WTC11 (cell line): ENCODE results near the gene MARCKS. TPM values are rescaled to one million over a fixed set of nuclear protein-coding genes. Genes with fewer than 3 reads are reported as not detected.

Experiments
- ATAC-seq: fragments of 200-7000 bp; cut with Tn5 transposase; 2 replicates; pipeline ENCODE4 v1.10.0; 2021; ENCODE audit warnings: mild to moderate bottlenecking, moderate library complexity
- CTCF ChIA-PET: fragments of 300-600 bp; sonication (Branson Sonifier 250); formaldehyde crosslinking; loops from one replicate; lab custom pipeline; 2021; ENCODE audit warnings: antibody characterized with exemption; lab: Charles Lee
- POLR2A ChIA-PET: fragments of 350-600 bp; sonication (Branson Sonifier 250); formaldehyde crosslinking; loops from one replicate; lab custom pipeline; 2021; ENCODE audit warnings: antibody characterized with exemption; lab: Charles Lee
- DNase-seq: peaks from one replicate; pipeline ENCODE4 v3.0.0; 2021; ENCODE audit warnings: low spot score
- H3K27ac Mint-ChIP-seq: 2 replicates; pipeline ENCODE4 v1.8.0; 2021; ENCODE audit warnings: mixed read lengths
- H3K27me3 Mint-ChIP-seq: 2 replicates; pipeline ENCODE4 v1.8.0; 2021; ENCODE audit warnings: low read depth, mild to moderate bottlenecking, moderate library complexity, mixed read lengths
- H3K36me3 Mint-ChIP-seq: 2 replicates; pipeline ENCODE4 v1.8.0; 2021; ENCODE audit warnings: mixed read lengths
- H3K4me1 Mint-ChIP-seq: 2 replicates; pipeline ENCODE4 v1.8.0; 2022; ENCODE audit warnings: mixed read lengths
- H3K4me3 Mint-ChIP-seq: 2 replicates; pipeline ENCODE4 v1.8.0; 2021; ENCODE audit warnings: mild to moderate bottlenecking, moderate library complexity, mixed read lengths
- H3K9me3 Mint-ChIP-seq: 2 replicates; pipeline ENCODE4 v1.8.0; 2021; ENCODE audit warnings: mixed read lengths
- EMX1 ChIP-seq: fragments of 250-450 bp; sonication (Bioruptor Pico); IDR thresholded peaks from 2 replicates; pipeline ENCODE4 v1.8.0; 2021; ENCODE audit warnings: mild to moderate bottlenecking
- ESRRA ChIP-seq: sonication (generic); formaldehyde crosslinking; IDR thresholded peaks from 2 replicates; pipeline ENCODE4 v1.8.1; 2022; ENCODE audit warnings: mild to moderate bottlenecking, missing genetic modification reagents, borderline replicate concordance
- HMGA2 ChIP-seq: fragments of 250-450 bp; sonication (Bioruptor Pico); IDR thresholded peaks from 2 replicates; pipeline ENCODE4 v1.4.0; 2021; ENCODE audit warnings: mild to moderate bottlenecking, moderate library complexity
- KAT7 ChIP-seq: sonication (generic); formaldehyde crosslinking; IDR thresholded peaks from 2 replicates; pipeline ENCODE4 v1.8.1; 2023; ENCODE audit warnings: missing genetic modification reagents, mild to moderate bottlenecking, borderline replicate concordance
- NFYB ChIP-seq: sonication (generic); formaldehyde crosslinking; conservative IDR thresholded peaks from 2 replicates; pipeline ENCODE4 v1.8.0; 2022; ENCODE audit warnings: low read depth, missing genetic modification reagents
- OVOL2 ChIP-seq: fragments of 250-450 bp; sonication (Bioruptor Pico); IDR thresholded peaks from 2 replicates; pipeline ENCODE4 v1.9.0; 2021; ENCODE audit warnings: mild to moderate bottlenecking, borderline replicate concordance
- PRRX2 ChIP-seq: fragments of 250-450 bp; sonication (Bioruptor Pico); IDR thresholded peaks from 2 replicates; pipeline ENCODE4 v1.8.0; 2021; ENCODE audit warnings: mild to moderate bottlenecking
- RELA ChIP-seq: sonication (generic); formaldehyde crosslinking; IDR thresholded peaks from 2 replicates; pipeline ENCODE4 v1.8.1; 2022; ENCODE audit warnings: missing genetic modification reagents, mild to moderate bottlenecking, borderline replicate concordance
- SOX15 ChIP-seq: fragments of 250-450 bp; sonication (Bioruptor Pico); IDR thresholded peaks from 2 replicates; pipeline ENCODE4 v1.9.0; 2021; ENCODE audit warnings: mild to moderate bottlenecking
- SP1 ChIP-seq: sonication (generic); formaldehyde crosslinking; conservative IDR thresholded peaks from 2 replicates; pipeline ENCODE4 v1.8.1; 2022; ENCODE audit warnings: missing genetic modification reagents
- TEAD1 ChIP-seq: sonication (generic); formaldehyde crosslinking; IDR thresholded peaks from 2 replicates; pipeline ENCODE4 v1.8.0; 2022; ENCODE audit warnings: mild to moderate bottlenecking, missing genetic modification reagents
- TP53 ChIP-seq: sonication (generic); formaldehyde crosslinking; IDR thresholded peaks from 2 replicates; pipeline ENCODE4 v1.8.1; 2023; ENCODE audit warnings: mild to moderate bottlenecking, missing genetic modification reagents
- ZNF232 ChIP-seq: sonication (generic); formaldehyde crosslinking; IDR thresholded peaks from 2 replicates; pipeline ENCODE4 v1.8.0; 2022; ENCODE audit warnings: mild to moderate bottlenecking, missing genetic modification reagents
- ZNF423 ChIP-seq: fragments of 250-450 bp; sonication (Bioruptor Pico); IDR thresholded peaks from 2 replicates; pipeline ENCODE4 v2.1.2; 2022; ENCODE audit warnings: mild to moderate bottlenecking, moderate library complexity
- total RNA-seq: library from RNA; stranded (reverse); gene quantifications from 3 replicates; pipeline ENCODE4 v1.2.3, GENCODE V29; 2021
- TF ChIP-seq, protein P1 (sequence below): sonication (generic); formaldehyde crosslinking; conservative IDR thresholded peaks from 2 replicates; pipeline ENCODE4 v1.8.1; 2022; ENCODE audit warnings: mild to moderate bottlenecking, missing genetic modification reagents
- TF ChIP-seq, protein P2 (sequence below): sonication (generic); formaldehyde crosslinking; IDR thresholded peaks from 2 replicates; pipeline ENCODE4 v1.8.0; 2022; ENCODE audit warnings: mild to moderate bottlenecking, missing genetic modification reagents
- TF ChIP-seq, protein P3 (sequence below): fragments of 250-450 bp; sonication (Bioruptor Pico); IDR thresholded peaks from 2 replicates; pipeline ENCODE4 v2.1.2; 2022; ENCODE audit warnings: mild to moderate bottlenecking, moderate library complexity
- TF ChIP-seq, protein P4 (sequence below): sonication (generic); formaldehyde crosslinking; IDR thresholded peaks from 2 replicates; pipeline ENCODE4 v1.8.0; 2023; ENCODE audit warnings: missing genetic modification reagents
- TF ChIP-seq, protein P5 (sequence below): sonication (generic); formaldehyde crosslinking; IDR thresholded peaks from 2 replicates; pipeline ENCODE4 v1.8.0; 2022; ENCODE audit warnings: mild to moderate bottlenecking, missing genetic modification reagents
- TF ChIP-seq, protein P6 (sequence below): sonication (generic); formaldehyde crosslinking; IDR thresholded peaks from 2 replicates; pipeline ENCODE4 v1.8.1; 2023; ENCODE audit warnings: mild to moderate bottlenecking, missing genetic modification reagents, borderline replicate concordance

MARCKS gene
- total RNA-seq, 1 experiment from 2014 or later = 95.1 TPM

DNA sequence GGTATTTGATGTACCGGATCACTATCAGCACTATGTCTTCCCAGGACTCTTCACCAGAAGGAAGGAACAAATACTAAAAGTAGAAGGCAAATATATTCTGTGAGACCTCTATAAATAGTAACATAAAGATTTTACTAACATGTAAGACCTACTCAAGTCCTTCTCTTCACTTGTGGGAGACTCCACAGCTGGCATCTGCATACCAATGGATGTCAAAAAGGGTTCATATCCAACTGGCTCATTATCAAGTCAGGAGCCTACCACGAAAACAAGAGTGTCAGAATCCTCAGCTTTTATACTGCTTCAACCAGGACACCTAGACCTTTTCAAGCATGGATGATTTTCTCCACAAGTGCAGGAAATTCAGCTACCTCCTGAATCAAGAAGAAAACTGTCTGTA is 20.0 kb upstream of the MARCKS start:
- no peaks in the 10 kb centered on the region for H3K36me3 Mint-ChIP-seq
- ChIA-PET POLR2A (interaction anchor here (0.6 kb wide), 1 partner anchor 17 kb away, joined by 3 read pairs; no protein-coding TSS in a partner anchor), CTCF (interaction anchor here (1.3 kb wide), 1 partner anchor 22 kb away, joined by 7 read pairs; no protein-coding TSS in a partner anchor)
- H3K27me3 Mint-ChIP-seq = no peaks in the 10 kb centered on the region
- no peak overlapping the region for H3K27ac Mint-ChIP-seq
- TF ChIP-seq OVOL2 (CRISPR knock-in tag) (no peak), TP53 (CRISPR knock-in tag) (no peak), EMX1 (CRISPR knock-in tag) (no peak), HMGA2 (no peak), ZNF232 (CRISPR knock-in tag) (no peak), TEAD1 (CRISPR knock-in tag) (no peak), SOX15 (CRISPR knock-in tag) (no peak)
- TF ChIP-seq, protein P1, sequence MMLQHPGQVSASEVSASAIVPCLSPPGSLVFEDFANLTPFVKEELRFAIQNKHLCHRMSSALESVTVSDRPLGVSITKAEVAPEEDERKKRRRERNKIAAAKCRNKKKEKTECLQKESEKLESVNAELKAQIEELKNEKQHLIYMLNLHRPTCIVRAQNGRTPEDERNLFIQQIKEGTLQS (CRISPR knock-in tag) = no peak
- no peaks in the 10 kb centered on the region for H3K4me1 Mint-ChIP-seq
- H3K4me3 Mint-ChIP-seq = no peak overlapping the region
- ATAC-seq = no peak
- no peaks in the 10 kb centered on the region for H3K9me3 Mint-ChIP-seq
- DNase-seq = no peak

DNA sequence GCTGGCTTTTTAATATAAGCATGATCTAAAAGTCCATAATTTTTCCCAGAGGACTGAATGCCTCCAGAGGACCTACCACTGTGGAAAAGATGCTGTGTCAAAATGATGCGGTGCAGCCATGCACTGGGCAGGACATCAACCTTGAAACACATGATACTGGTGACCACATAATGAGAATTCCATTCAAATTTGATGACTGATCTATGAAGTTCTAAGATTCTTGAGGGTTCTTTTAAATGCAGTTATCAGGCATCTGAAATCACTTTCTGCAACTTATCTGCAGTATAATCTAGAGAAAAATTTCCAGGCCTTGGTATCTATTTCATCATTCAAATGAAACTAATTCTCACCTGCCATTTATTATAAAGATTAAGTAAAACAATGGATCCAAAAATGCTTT is 15.0 kb upstream of the MARCKS start:
- DNase-seq = no peak
- no peaks in the 10 kb centered on the region for H3K9me3 Mint-ChIP-seq
- no peaks in the 10 kb centered on the region for H3K4me1 Mint-ChIP-seq
- CTCF ChIA-PET = no interaction called here
- no peaks in the 10 kb centered on the region; the same call in 1 of the 2 replicates for H3K27me3 Mint-ChIP-seq
- no peak for ATAC-seq
- H3K27ac Mint-ChIP-seq = no peak overlapping the region
- no peaks in the 10 kb centered on the region for H3K36me3 Mint-ChIP-seq
- H3K4me3 Mint-ChIP-seq = no peak overlapping the region
- TF ChIP-seq, protein P2, sequence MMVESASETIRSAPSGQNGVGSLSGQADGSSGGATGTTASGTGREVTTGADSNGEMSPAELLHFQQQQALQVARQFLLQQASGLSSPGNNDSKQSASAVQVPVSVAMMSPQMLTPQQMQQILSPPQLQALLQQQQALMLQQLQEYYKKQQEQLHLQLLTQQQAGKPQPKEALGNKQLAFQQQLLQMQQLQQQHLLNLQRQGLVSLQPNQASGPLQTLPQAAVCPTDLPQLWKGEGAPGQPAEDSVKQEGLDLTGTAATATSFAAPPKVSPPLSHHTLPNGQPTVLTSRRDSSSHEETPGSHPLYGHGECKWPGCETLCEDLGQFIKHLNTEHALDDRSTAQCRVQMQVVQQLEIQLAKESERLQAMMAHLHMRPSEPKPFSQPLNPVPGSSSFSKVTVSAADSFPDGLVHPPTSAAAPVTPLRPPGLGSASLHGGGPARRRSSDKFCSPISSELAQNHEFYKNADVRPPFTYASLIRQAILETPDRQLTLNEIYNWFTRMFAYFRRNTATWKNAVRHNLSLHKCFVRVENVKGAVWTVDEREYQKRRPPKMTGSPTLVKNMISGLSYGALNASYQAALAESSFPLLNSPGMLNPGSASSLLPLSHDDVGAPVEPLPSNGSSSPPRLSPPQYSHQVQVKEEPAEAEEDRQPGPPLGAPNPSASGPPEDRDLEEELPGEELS (CRISPR knock-in tag) = no peak
- TF ChIP-seq NFYB (CRISPR knock-in tag) (no peak), SP1 (CRISPR knock-in tag) (no peak), RELA (no peak), KAT7 (no peak), EMX1 (CRISPR knock-in tag) (no peak), ESRRA (no peak), ZNF423 (CRISPR knock-in tag) (no peak), PRRX2 (CRISPR knock-in tag) (no peak)
- TF ChIP-seq, protein P3, sequence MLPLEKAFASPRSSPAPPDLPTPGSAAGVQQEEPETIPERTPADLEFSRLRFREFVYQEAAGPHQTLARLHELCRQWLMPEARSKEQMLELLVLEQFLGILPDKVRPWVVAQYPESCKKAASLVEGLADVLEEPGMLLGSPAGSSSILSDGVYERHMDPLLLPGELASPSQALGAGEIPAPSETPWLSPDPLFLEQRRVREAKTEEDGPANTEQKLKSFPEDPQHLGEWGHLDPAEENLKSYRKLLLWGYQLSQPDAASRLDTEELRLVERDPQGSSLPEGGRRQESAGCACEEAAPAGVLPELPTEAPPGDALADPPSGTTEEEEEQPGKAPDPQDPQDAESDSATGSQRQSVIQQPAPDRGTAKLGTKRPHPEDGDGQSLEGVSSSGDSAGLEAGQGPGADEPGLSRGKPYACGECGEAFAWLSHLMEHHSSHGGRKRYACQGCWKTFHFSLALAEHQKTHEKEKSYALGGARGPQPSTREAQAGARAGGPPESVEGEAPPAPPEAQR = no peak
- TF ChIP-seq, protein P4, sequence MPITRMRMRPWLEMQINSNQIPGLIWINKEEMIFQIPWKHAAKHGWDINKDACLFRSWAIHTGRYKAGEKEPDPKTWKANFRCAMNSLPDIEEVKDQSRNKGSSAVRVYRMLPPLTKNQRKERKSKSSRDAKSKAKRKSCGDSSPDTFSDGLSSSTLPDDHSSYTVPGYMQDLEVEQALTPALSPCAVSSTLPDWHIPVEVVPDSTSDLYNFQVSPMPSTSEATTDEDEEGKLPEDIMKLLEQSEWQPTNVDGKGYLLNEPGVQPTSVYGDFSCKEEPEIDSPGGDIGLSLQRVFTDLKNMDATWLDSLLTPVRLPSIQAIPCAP (CRISPR knock-in tag) = no peak
- TF ChIP-seq, protein P5, sequence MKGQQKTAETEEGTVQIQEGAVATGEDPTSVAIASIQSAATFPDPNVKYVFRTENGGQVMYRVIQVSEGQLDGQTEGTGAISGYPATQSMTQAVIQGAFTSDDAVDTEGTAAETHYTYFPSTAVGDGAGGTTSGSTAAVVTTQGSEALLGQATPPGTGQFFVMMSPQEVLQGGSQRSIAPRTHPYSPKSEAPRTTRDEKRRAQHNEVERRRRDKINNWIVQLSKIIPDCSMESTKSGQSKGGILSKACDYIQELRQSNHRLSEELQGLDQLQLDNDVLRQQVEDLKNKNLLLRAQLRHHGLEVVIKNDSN = no peak
- TF ChIP-seq, protein P6, sequence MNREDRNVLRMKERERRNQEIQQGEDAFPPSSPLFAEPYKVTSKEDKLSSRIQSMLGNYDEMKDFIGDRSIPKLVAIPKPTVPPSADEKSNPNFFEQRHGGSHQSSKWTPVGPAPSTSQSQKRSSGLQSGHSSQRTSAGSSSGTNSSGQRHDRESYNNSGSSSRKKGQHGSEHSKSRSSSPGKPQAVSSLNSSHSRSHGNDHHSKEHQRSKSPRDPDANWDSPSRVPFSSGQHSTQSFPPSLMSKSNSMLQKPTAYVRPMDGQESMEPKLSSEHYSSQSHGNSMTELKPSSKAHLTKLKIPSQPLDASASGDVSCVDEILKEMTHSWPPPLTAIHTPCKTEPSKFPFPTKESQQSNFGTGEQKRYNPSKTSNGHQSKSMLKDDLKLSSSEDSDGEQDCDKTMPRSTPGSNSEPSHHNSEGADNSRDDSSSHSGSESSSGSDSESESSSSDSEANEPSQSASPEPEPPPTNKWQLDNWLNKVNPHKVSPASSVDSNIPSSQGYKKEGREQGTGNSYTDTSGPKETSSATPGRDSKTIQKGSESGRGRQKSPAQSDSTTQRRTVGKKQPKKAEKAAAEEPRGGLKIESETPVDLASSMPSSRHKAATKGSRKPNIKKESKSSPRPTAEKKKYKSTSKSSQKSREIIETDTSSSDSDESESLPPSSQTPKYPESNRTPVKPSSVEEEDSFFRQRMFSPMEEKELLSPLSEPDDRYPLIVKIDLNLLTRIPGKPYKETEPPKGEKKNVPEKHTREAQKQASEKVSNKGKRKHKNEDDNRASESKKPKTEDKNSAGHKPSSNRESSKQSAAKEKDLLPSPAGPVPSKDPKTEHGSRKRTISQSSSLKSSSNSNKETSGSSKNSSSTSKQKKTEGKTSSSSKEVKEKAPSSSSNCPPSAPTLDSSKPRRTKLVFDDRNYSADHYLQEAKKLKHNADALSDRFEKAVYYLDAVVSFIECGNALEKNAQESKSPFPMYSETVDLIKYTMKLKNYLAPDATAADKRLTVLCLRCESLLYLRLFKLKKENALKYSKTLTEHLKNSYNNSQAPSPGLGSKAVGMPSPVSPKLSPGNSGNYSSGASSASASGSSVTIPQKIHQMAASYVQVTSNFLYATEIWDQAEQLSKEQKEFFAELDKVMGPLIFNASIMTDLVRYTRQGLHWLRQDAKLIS (CRISPR knock-in tag) = no peak
- POLR2A ChIA-PET = interaction anchor here (0.7 kb wide), 1 partner anchor 700 kb away, joined by 3 read pairs; no protein-coding TSS in a partner anchor
